ENCODE data around the gene SLC25A52.

GRCh38 chr18:31795747-31796146 is 35.1 kb upstream of the SLC25A52 start:
- TF ChIP-seq CTCF (conservative IDR thresholded peaks at IDR 0.05; ENCODE audit: low read length) (no peak), EZH2phosphoT487 (IDR thresholded peaks at IDR 0.05; ENCODE audit: borderline replicate concordance) (no peak)
